ENCODE data around the gene THAP8. TPM values are rescaled to one million over a fixed set of nuclear protein-coding genes. Genes with fewer than 3 reads are reported as not detected.

THAP8 gene
- total and polyA plus RNA-seq, 2 of the 13 experiments (the other 11 are each of a cell fraction or from before 2014, with no cell fraction given), result 1.7 to 3.7 TPM

GRCh38 chr19:36054733-36055686 is 925 bp upstream of the THAP8 start, which contains the start of gene WDR62 (continued):
- TF ChIP-seq ZFAT (CRISPR knock-in tag; conservative IDR thresholded peaks at IDR 0.05), result 0 out of 2 replicates have a peak, but pooled peaks have one; percentile 51
- peak; percentile 0; the same call in 1 of the 2 replicates for TF ChIP-seq ZNF784 (CRISPR knock-in tag; IDR thresholded peaks at IDR 0.05; ENCODE audit: borderline replicate concordance)
- no peak for TF ChIP-seq ZBTB1 (CRISPR knock-in tag; IDR thresholded peaks at IDR 0.05; ENCODE audit: borderline replicate concordance)
- peak; percentile 81; the same call in 1 of the 2 replicates for TF ChIP-seq HOXA9 (CRISPR knock-in tag; IDR thresholded peaks at IDR 0.05; ENCODE audit: borderline replicate concordance)
- TF ChIP-seq ZNF501 (CRISPR knock-in tag; IDR thresholded peaks at IDR 0.05), result peak; percentile 91
- TF ChIP-seq ZSCAN5A (CRISPR knock-in tag; IDR thresholded peaks at IDR 0.05; ENCODE audit: borderline replicate concordance), result peak; percentile 31; the same call in 1 of the 2 replicates
- TF ChIP-seq E2F1 (CRISPR knock-in tag; IDR thresholded peaks at IDR 0.05), result peak; percentile 89
- peak; percentile 97 for TF ChIP-seq MXI1 (IDR thresholded peaks at IDR 0.05; ENCODE audit: borderline replicate concordance, low read depth, low read length)
- TF ChIP-seq FOSL2 (CRISPR knock-in tag; IDR thresholded peaks at IDR 0.05), result 0 out of 2 replicates have a peak, but pooled peaks have one; percentile 18
- TF ChIP-seq ZNF33B (CRISPR knock-in tag; IDR thresholded peaks at IDR 0.05), result peak; percentile 3; the same call in 1 of the 2 replicates
- no peak for TF ChIP-seq PTBP1 (IDR thresholded peaks at IDR 0.05; ENCODE audit: low read depth, low read length, poor library complexity, severe bottlenecking)
- TF ChIP-seq ZEB1 (IDR thresholded peaks at IDR 0.05; ENCODE audit: insufficient replicate concordance, low read depth), result no peak
- no peak; the same call in 1 of the 2 replicates for TF ChIP-seq HOXA3 (CRISPR knock-in tag; IDR thresholded peaks at IDR 0.05)
- 0 out of 2 replicates have a peak, but pooled peaks have one; percentile 22 for TF ChIP-seq SALL2 (CRISPR knock-in tag; IDR thresholded peaks at IDR 0.05)
- TF ChIP-seq ARID3A (IDR thresholded peaks at IDR 0.05; ENCODE audit: low read depth, low read length), result no peak
- TF ChIP-seq ZNF766 (CRISPR knock-in tag; IDR thresholded peaks at IDR 0.05; ENCODE audit: borderline replicate concordance), result 0 out of 2 replicates have a peak, but pooled peaks have one; percentile 13
- no peak for TF ChIP-seq ZFX (CRISPR knock-in tag; IDR thresholded peaks at IDR 0.05; ENCODE audit: low read depth)
- 0 out of 2 replicates have a peak, but pooled peaks have one; percentile 4 for TF ChIP-seq POLR2G (IDR thresholded peaks at IDR 0.05; ENCODE audit: low read depth, low read length)
- peak; percentile 37; the same call in 1 of the 2 replicates for TF ChIP-seq SKIL (CRISPR knock-in tag; IDR thresholded peaks at IDR 0.05; ENCODE audit: borderline replicate concordance)
- no peak for TF ChIP-seq FOXP1 (IDR thresholded peaks at IDR 0.05)
- TF ChIP-seq FOXP1 (CRISPR knock-in tag; IDR thresholded peaks at IDR 0.05), result no peak
